Left lung (tissue), 10 donors: ENCODE measurements around the gene TBC1D14. TPM values are rescaled to one million over a fixed set of nuclear protein-coding genes. Genes with fewer than 3 reads are reported as not detected.

Experiments used
- ATAC-seq: fragments of 200-7000 bp; cut with Tn5 transposase; one replicate; pipeline ENCODE4 v1.9.1; 2020; ENCODE audit warnings: moderate library complexity
- DNase-seq, 4 donors: peaks; one replicate each; pipeline ENCODE4 v3.0.0-alpha.2; 2013 to 2020
- H3K27ac ChIP-seq, 2 donors: fragments of 200-600 bp; sonication (generic) in 1 of 2; one replicate each; pipeline versions ENCODE4 v1.5.0 to v1.8.0; 2020 to 2021
- H3K27me3 ChIP-seq, 2 donors: fragments of 200-600 bp; sonication (generic) in 1 of 2; one replicate each; pipeline versions ENCODE4 v1.5.0 to v1.8.0; 2020 to 2021
- H3K36me3 ChIP-seq, 2 donors: fragments of 200-600 bp; sonication (generic) in 1 of 2; one replicate each; pipeline versions ENCODE4 v1.5.0 to v1.8.0; 2020 to 2021
- H3K4me1 ChIP-seq, 2 donors: fragments of 200-600 bp; one replicate each; pipeline ENCODE4 v1.8.0; 2021
- H3K4me3 ChIP-seq, 2 donors: fragments of 200-600 bp; sonication (generic) in 1 of 2; one replicate each; pipeline versions ENCODE4 v1.5.0 to v1.8.0; 2020 to 2021; ENCODE audit warnings: mild to moderate bottlenecking in 1 of 2
- H3K9me3 ChIP-seq, 2 donors: fragments of 200-600 bp; sonication (generic) in 1 of 2; one replicate each; pipeline versions ENCODE4 v1.5.0 to v1.8.0; 2020 to 2021
- CTCF ChIP-seq, 2 donors: fragments of 200-600 bp; sonication (generic) in 1 of 2; IDR thresholded peaks; one replicate each; pipeline versions ENCODE4 v1.5.0 to v1.8.0; 2021; ENCODE audit warnings: antibody characterized with exemption in 2 of 2
- intact Hi-C, 2 donors: fragments of 100-400 bp; cut with DNase I; formaldehyde crosslinking; loops; one replicate each; pipeline versions ENCODE4 v1.11.2 to v1.14.2; 2022
- polyA plus RNA-seq, 6 donors: library from polyadenylated mRNA; unstranded; fragments of 120-200 nt; gene quantifications; one replicate each; pipeline ENCODE4 v1.2.1, GENCODE V29; 2013; ENCODE audit not compliant: insufficient read length in 6 of 6
- total RNA-seq, 2 donors: library from RNA; stranded (reverse); fragmentation: NEBNext Ultra II Directional; extraction: Animal tissue kit (Norgen Biotek cat#: 25700); gene quantifications; one replicate each; pipeline ENCODE4 v1.2.1, GENCODE V29; 2021
- donor health status: DM: no; HTN: yes; CAD: no.
- donor health status: DM: no; HTN: no; CAD: no.

The TBC1D14 gene
- total and polyA plus RNA-seq, 8 donors, result 39.2 to 73.4 (median 45.1) TPM

- Histone ChIP-seq H3K4me1 (peaks cover 6 to 60% of the 10 kb centered on the region in 2 donors), H3K9me3 (no peaks in the 10 kb centered on the region), H3K27me3 (no peaks in the 10 kb centered on the region), H3K4me3 (no peak overlapping the region), H3K27ac (no peak overlapping the region), H3K36me3 (peaks cover 0 to 43% of the 10 kb centered on the region in 2 donors)
- DNase-seq, result peak in 1 of 4 donors; percentile 75
- ATAC-seq, result no peak
- no peak for TF ChIP-seq CTCF (IDR thresholded peaks at IDR 0.05)
- intact Hi-C loops, result no loop called here
Observed at GRCh38 chr4:7050481-7051143, 141.0 kb downstream of the TBC1D14 start.

GRCh38 chr4:7051144-7051495 lies 141.5 kb downstream of the TBC1D14 start:
- no peaks in the 10 kb centered on the region for H3K9me3 ChIP-seq
- no peak overlapping the region for H3K27ac ChIP-seq
- no peak for TF ChIP-seq CTCF (IDR thresholded peaks at IDR 0.05)
- H3K36me3 ChIP-seq, result peaks cover 0 to 48% of the 10 kb centered on the region in 2 donors
- ATAC-seq (no peak), DNase-seq (peak in 1 of 4 donors; percentile 59)
- no peaks in the 10 kb centered on the region for H3K27me3 ChIP-seq
- H3K4me3 ChIP-seq, result no peak overlapping the region
- H3K4me1 ChIP-seq, result peaks cover 6 to 55% of the 10 kb centered on the region in 2 donors
- intact Hi-C loops, result no loop called here

- peaks cover 0 to 55% of the 10 kb centered on the region in 2 donors for H3K36me3 ChIP-seq
- peaks cover 6 to 47% of the 10 kb centered on the region in 2 donors for H3K4me1 ChIP-seq
- no peak for TF ChIP-seq CTCF (IDR thresholded peaks at IDR 0.05)
- H3K9me3 ChIP-seq, result no peaks in the 10 kb centered on the region
- no peak for ATAC-seq
- H3K27ac ChIP-seq, result no peak overlapping the region
- DNase-seq, result peak in 1 of 4 donors; percentile 60
- intact Hi-C loops, result no loop called here
- no peaks in the 10 kb centered on the region for H3K27me3 ChIP-seq
- H3K4me3 ChIP-seq, result no peak overlapping the region
Observed at GRCh38 chr4:7051905-7052304, 142.3 kb downstream of the TBC1D14 start.

- no peak for ATAC-seq
- Histone ChIP-seq H3K9me3 (no peaks in the 10 kb centered on the region), H3K36me3 (peaks cover 0 to 57% of the 10 kb centered on the region in 2 donors), H3K27ac (peak overlapping the region in 1 of 2 donors; percentile 80), H3K4me1 (peaks cover 6 to 45% of the 10 kb centered on the region in 2 donors), H3K4me3 (no peak overlapping the region), H3K27me3 (no peaks in the 10 kb centered on the region)
- DNase-seq, result peak in 1 of 4 donors; percentile 58
- intact Hi-C loops, result no loop called here
- no peak for TF ChIP-seq CTCF (IDR thresholded peaks at IDR 0.05)
Observed at GRCh38 chr4:7052313-7052712, 142.7 kb downstream of the TBC1D14 start.

GRCh38 chr4:7052923-7053715 lies 143.5 kb downstream of the TBC1D14 start:
- Histone ChIP-seq H3K9me3 (no peaks in the 10 kb centered on the region), H3K27ac (peak overlapping the region in 1 of 2 donors; percentile 80), H3K27me3 (no peaks in the 10 kb centered on the region), H3K4me3 (no peak overlapping the region), H3K4me1 (peaks cover 6 to 45% of the 10 kb centered on the region in 2 donors), H3K36me3 (peaks cover 0 to 61% of the 10 kb centered on the region in 2 donors)
- TF ChIP-seq CTCF (IDR thresholded peaks at IDR 0.05), result no peak
- ATAC-seq, result peak; percentile 98
- DNase-seq, result peak; percentile 10 to 96 (median 74)
- intact Hi-C loops, result no loop called here
